HL-60 (cell line): ENCODE measurements around the gene MYLK2.

Experiments
- DNase-seq, 2 experiments: peaks; one replicate each; pipeline ENCODE4 v3.0.0-alpha.2; 2010 to 2020; ENCODE audit warnings: low read depth in 1 of 2, low spot score in 1 of 2
- H3K27ac ChIP-seq: fragments of 250-450 bp; sonication (Bioruptor Pico); replicated peaks from 2 replicates; pipeline ENCODE4 v1.5.1; 2020; ENCODE audit warnings: mild to moderate bottlenecking, moderate library complexity
- H3K27me3 ChIP-seq: fragments of 250-450 bp; sonication (Bioruptor Pico); 2 replicates; pipeline ENCODE4 v1.5.1; 2021; ENCODE audit warnings: mild to moderate bottlenecking, moderate library complexity; ENCODE audit not compliant: insufficient read depth, poor library complexity, severe bottlenecking
- H3K4me3 ChIP-seq: replicated peaks from 2 replicates; pipeline ENCODE4 v1.5.1; 2011; ENCODE audit warnings: mild to moderate bottlenecking, control low read depth, low read length; ENCODE audit not compliant: insufficient read depth
- CTCF ChIP-seq: IDR thresholded peaks from one replicate; pipeline ENCODE4 v1.5.1; 2011; ENCODE audit warnings: low read length, control low read depth, inconsistent platforms; ENCODE audit not compliant: insufficient read depth
- GABPA ChIP-seq: IDR thresholded peaks from 2 replicates; pipeline ENCODE4 v1.6.1; 2012; ENCODE audit warnings: low read depth
- POLR2AphosphoS5 ChIP-seq: IDR thresholded peaks from 2 replicates; pipeline ENCODE4 v1.6.1; 2012; ENCODE audit warnings: low read depth
- REST ChIP-seq: IDR thresholded peaks from 2 replicates; pipeline ENCODE4 v1.6.1; 2012; ENCODE audit warnings: low read depth; ENCODE audit not compliant: insufficient replicate concordance
- SPI1 ChIP-seq: IDR thresholded peaks from 2 replicates; pipeline ENCODE4 v1.6.1; 2012; ENCODE audit warnings: low read depth, mild to moderate bottlenecking, borderline replicate concordance

The MYLK2 gene

GRCh38 chr20:31863296-31864085 is 44.3 kb downstream of the MYLK2 start:
- peaks cover 32% of the 10 kb centered on the region for H3K27me3 ChIP-seq
- TF ChIP-seq SPI1 (no peak), POLR2AphosphoS5 (no peak), REST (no peak), GABPA (no peak), CTCF (no peak)
- no peak overlapping the region for H3K4me3 ChIP-seq
- no peak overlapping the region for H3K27ac ChIP-seq
- DNase-seq = no peak

- DNase-seq = no peak
- Histone ChIP-seq H3K27ac (no peak overlapping the region), H3K4me3 (no peak overlapping the region), H3K27me3 (peaks cover 37% of the 10 kb centered on the region)
- TF ChIP-seq REST = no peak
- no peak for TF ChIP-seq SPI1
- no peak for TF ChIP-seq POLR2AphosphoS5
- no peak for TF ChIP-seq CTCF
- no peak for TF ChIP-seq GABPA
Measured at GRCh38 chr20:31864521-31865400, 45.6 kb downstream of the MYLK2 start.

- Histone ChIP-seq H3K27ac (no peak overlapping the region), H3K27me3 (peaks cover 33% of the 10 kb centered on the region), H3K4me3 (no peak overlapping the region)
- no peak for DNase-seq
- TF ChIP-seq GABPA (no peak), SPI1 (no peak), POLR2AphosphoS5 (no peak), CTCF (no peak), REST (no peak)
Measured at GRCh38 chr20:31866221-31866620, 47.1 kb downstream of the MYLK2 start.
